DMS 273 treated with DMSO at 0.1 percent for 48 hours (cell line): Measurements from ENCODE around the gene NPIPB12.
"Not testable (repeated sequence)": the region's sequence is repeated elsewhere in the genome, so short reads cannot be mapped to it uniquely, and the experiment has no call there.

Source experiments
- DNase-seq: peaks from one replicate; lab custom pipeline; 2025; lab: John Stamatoyannopoulos, UW

The NPIPB12 gene

DNA sequence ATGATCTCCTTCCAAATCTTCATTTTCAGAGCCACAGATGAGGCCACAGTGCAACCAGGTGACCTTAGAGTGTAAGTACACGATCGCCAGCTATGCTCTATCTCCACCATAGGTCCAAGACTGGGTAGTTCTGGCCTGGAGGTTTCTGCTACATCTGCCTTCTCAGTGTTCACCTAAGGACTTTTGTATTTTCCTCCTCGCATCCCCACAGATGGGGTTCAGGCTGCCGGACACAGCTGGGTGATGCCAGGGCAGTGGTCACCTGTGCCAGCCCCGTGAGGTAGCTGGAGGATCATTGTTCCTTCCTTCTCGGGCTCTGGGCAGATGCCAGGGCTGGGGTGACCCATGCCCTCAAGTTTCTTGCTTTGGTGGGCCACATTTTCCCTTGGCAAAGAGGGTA is at the start of gene NPIPB12:
NPIPB12 (minus strand) TSS at position 101 of the 400 bp plus-strand sequence.
- not testable (repeated sequence) for DNase-seq

DNA sequence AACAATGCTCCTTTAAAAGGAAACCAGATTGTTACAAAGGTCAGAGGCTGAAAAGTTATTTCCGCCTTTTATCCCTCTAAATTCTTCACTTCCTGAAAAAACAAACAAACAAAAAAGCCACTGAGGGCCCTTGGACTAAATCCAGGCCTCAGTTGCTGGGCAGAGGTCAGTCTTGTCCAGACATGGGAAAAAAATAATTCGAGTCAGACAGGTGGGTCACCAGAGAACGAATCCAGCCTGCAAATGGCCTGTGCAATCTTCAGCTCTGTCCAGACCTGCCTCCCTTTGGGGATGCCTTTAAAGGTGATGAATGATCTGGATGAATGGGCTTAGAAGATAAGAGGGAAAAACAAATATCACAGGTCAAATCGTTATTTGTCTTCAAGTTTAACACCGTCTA is 15.3 kb upstream of the NPIPB12 start:
- not testable (repeated sequence) for DNase-seq

DNA sequence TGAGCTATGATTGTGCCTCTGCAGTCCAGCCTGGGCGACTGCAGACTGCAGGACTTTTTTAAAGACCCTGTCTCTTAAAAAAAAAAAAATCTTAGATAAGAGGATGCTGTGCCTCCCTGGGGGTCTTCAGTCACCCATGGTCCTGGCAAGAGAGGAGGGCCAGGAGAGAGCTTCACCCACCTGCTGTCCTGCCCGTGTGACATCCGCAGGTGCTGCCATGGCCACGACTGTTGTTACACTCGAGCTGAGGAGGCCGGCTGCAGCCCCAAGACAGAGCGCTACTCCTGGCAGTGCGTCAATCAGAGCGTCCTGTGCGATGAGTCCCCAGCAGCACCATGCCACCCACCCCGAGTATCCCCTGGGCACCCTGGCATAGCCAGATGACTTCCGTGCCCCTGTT is 23.9 kb downstream of the NPIPB12 start:
- DNase-seq, result not testable (repeated sequence)

- DNase-seq, result not testable (repeated sequence)
Observed at GRCh38 chr16:29472065-29472464, 34.1 kb downstream of the NPIPB12 start.

GRCh38 chr16:29469660-29470059 is 36.5 kb downstream of the NPIPB12 start:
- DNase-seq, result not testable (repeated sequence)

GRCh38 chr16:29467654-29468366 is 38.4 kb downstream of the NPIPB12 start:
- not testable (repeated sequence) for DNase-seq

DNA sequence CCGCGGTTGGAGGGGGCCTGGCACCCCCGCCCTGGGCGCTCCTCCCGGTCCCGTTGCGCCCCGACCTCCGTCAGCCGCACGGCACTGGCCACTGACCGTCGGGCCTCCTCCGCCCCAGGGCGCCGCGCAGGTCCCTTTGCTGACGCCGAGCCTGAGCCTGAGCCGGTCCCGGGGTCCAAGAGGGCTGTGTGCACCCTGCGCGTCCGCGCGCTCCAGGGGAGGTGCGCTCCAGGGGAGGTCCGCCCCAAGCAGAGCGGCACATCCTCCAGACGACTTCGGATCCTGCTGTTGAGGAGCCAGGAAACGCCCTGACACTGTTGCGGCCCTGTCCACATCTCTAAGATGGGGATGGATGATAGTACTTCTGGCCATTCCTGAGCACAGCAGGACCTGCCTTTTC is 39.3 kb downstream of the NPIPB12 start:
- DNase-seq, result not testable (repeated sequence)

GRCh38 chr16:29465985-29466824 is 40.0 kb downstream of the NPIPB12 start:
- DNase-seq, result not testable (repeated sequence)

GRCh38 chr16:29460647-29461030 is 45.6 kb downstream of the NPIPB12 start:
- DNase-seq, result not testable (repeated sequence)

DNA sequence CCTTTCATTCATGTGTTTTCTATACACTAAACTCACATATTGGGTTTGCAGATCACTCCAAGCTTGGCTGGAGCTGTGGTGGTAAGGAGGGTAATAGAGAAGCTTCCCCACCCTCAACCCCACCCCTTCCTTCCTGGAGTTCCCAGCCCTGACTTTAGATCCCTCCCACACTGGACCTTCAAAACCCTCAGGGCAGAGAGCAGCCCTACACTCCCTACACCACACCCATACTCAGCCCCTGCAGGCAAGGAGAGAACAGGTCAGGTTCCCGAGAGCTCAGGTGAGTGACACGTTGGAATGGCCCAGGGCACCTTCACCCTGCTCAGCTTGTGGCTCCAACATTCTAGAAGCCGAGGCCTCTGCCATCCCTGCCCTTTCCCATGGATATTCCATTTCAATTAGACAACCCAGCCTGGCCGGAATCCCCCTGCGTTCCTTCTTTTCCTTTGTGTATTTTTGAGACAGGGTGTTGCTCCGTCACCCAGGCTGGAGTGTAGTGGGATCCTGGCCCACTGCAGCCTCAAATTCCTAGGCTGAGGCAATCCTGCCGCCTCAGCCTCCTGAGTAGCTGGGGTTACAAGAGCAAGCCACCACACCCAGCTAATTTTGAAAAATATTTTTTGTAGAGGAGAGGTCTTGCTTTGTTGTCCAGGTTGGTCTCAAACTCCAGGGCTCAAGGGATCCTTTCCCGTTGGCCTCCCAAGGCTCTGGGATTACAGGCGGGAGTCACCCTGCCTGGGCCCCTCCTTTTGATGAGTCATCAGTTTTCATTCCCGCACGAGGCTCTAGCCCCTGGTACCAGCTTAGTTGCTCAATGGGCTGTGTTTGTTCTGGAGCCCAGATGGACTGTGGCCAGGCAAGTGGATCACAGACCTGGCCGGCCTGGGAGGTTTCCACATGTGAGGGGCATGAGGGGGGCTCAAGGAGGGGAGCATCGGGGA is 46.2 kb downstream of the NPIPB12 start, which contains the start of gene SULT1A4:
SULT1A4 (plus strand) TSS at position 208 of the 941 bp plus-strand sequence. CDS start 1,473 bp downstream, outside the sequence.
- not testable (repeated sequence) for DNase-seq

DNA sequence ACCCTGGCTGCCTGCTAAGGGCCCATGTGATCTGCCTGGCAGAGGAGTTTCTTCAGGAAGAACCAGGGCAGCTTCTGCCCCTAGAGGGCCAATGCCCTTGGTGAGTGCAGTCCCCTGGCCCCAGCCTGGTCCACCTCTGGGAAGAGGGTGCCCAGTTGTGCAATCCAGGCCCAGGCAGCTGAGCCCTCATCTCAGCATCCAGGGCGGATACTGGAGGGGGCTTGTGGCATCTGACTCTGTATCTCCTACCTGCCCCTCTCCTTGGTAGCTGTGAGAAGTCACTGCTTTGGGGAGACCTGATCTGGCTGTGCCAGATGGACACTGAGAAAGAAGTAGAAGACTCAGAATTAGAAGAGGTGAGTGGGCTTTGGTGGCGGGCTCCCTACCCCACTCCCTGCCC is 48.5 kb downstream of the NPIPB12 start:
- DNase-seq, result not testable (repeated sequence)

- DNase-seq, result not testable (repeated sequence)
Observed at GRCh38 chr16:29454828-29455227, 51.4 kb downstream of the NPIPB12 start.

GRCh38 chr16:29454269-29454668 is 51.9 kb downstream of the NPIPB12 start, which contains the start of the genes BOLA2 and SLX1B:
BOLA2 (minus strand) TSS chr16:29454351; CDS start chr16:29454253, 98 bp downstream.
SLX1B (plus strand) TSS chr16:29454533.
- DNase-seq, result not testable (repeated sequence)

- not testable (repeated sequence) for DNase-seq
Observed at GRCh38 chr16:29453754-29454153, 52.5 kb downstream of the NPIPB12 start.
